ENCODE results near the gene FMN1. TPM values are rescaled to one million over a fixed set of nuclear protein-coding genes. Genes with fewer than 3 reads are reported as not detected.

The FMN1 gene
- total RNA-seq, 2 donors from 2014 or later: 0.60 to 1.1 TPM

- WGBS, 2 experiments (ENCODE audit: insufficient coverage in 1 of 2, insufficient read length in 1 of 2): 79 to 80% methylated on average over 1 to 2 of the region's 2 CpGs
- H3K27ac Mint-ChIP-seq: no peak overlapping the region
- Histone ChIP-seq H3K4me1 (ENCODE audit: control insufficient read depth, insufficient read depth, low read length) (no peaks in the 10 kb centered on the region), H3K9me3 (ENCODE audit: control insufficient read depth, low read length) (no peaks in the 10 kb centered on the region), H3K9ac (ENCODE audit: extremely low read depth, low read length, poor library complexity, severe bottlenecking) (no peak overlapping the region), H3K27me3 (ENCODE audit: control insufficient read depth, insufficient read depth, low read length, poor library complexity, severe bottlenecking) (no peaks in the 10 kb centered on the region), H3K27ac (ENCODE audit: low read depth, low read length) (no peak overlapping the region), H3K4me3 (ENCODE audit: low read length) (no peak overlapping the region), H3K36me3 (ENCODE audit: control insufficient read depth, insufficient read depth, low read length) (no peaks in the 10 kb centered on the region)
- TF ChIP-seq CTCF (conservative IDR thresholded peaks at IDR 0.05): no peak
- no peak for DNase-seq
- no peaks in the 10 kb centered on the region for H3K36me3 Mint-ChIP-seq (ENCODE audit: low read depth)
- H3K4me1 Mint-ChIP-seq: no peaks in the 10 kb centered on the region
- no peaks in the 10 kb centered on the region for H3K9me3 Mint-ChIP-seq
- no peaks in the 10 kb centered on the region for H3K27me3 Mint-ChIP-seq (ENCODE audit: insufficient read depth)
- H3K4me3 Mint-ChIP-seq: no peak overlapping the region
Measured at GRCh38 chr15:33168444-33168843, 26.1 kb downstream of the FMN1 start.

- TF ChIP-seq CTCF (conservative IDR thresholded peaks at IDR 0.05): no peak
- H3K27ac ChIP-seq (ENCODE audit: low read depth, low read length): no peak overlapping the region
- DNase-seq: no peak
- no peaks in the 10 kb centered on the region for H3K9me3 ChIP-seq (ENCODE audit: control insufficient read depth, low read length)
- H3K9ac ChIP-seq (ENCODE audit: extremely low read depth, low read length, poor library complexity, severe bottlenecking): no peak overlapping the region
- Mint-ChIP-seq H3K9me3 (no peaks in the 10 kb centered on the region), H3K4me3 (no peak overlapping the region), H3K36me3 (ENCODE audit: low read depth) (no peaks in the 10 kb centered on the region), H3K27me3 (ENCODE audit: insufficient read depth) (no peaks in the 10 kb centered on the region), H3K27ac (no peak overlapping the region), H3K4me1 (no peaks in the 10 kb centered on the region)
- no peaks in the 10 kb centered on the region for H3K27me3 ChIP-seq (ENCODE audit: control insufficient read depth, insufficient read depth, low read length, poor library complexity, severe bottlenecking)
- no peaks in the 10 kb centered on the region for H3K4me1 ChIP-seq (ENCODE audit: control insufficient read depth, insufficient read depth, low read length)
- 91 to 97% methylated on average over 2 to 3 of the region's 3 CpGs for WGBS, 2 experiments (ENCODE audit: insufficient coverage in 1 of 2, insufficient read length in 1 of 2)
- no peaks in the 10 kb centered on the region for H3K36me3 ChIP-seq (ENCODE audit: control insufficient read depth, insufficient read depth, low read length)
- no peak overlapping the region for H3K4me3 ChIP-seq (ENCODE audit: low read length)
Measured at GRCh38 chr15:33163816-33164215, 30.7 kb downstream of the FMN1 start.

- Histone ChIP-seq H3K4me3 (ENCODE audit: low read length) (no peak overlapping the region), H3K9ac (ENCODE audit: extremely low read depth, low read length, poor library complexity, severe bottlenecking) (no peak overlapping the region), H3K4me1 (ENCODE audit: control insufficient read depth, insufficient read depth, low read length) (no peaks in the 10 kb centered on the region), H3K27me3 (ENCODE audit: control insufficient read depth, insufficient read depth, low read length, poor library complexity, severe bottlenecking) (no peaks in the 10 kb centered on the region), H3K36me3 (ENCODE audit: control insufficient read depth, insufficient read depth, low read length) (no peaks in the 10 kb centered on the region), H3K9me3 (ENCODE audit: control insufficient read depth, low read length) (no peaks in the 10 kb centered on the region), H3K27ac (ENCODE audit: low read depth, low read length) (no peak overlapping the region)
- H3K27ac Mint-ChIP-seq: no peak overlapping the region
- no peaks in the 10 kb centered on the region for H3K4me1 Mint-ChIP-seq
- TF ChIP-seq CTCF (conservative IDR thresholded peaks at IDR 0.05): no peak
- no peaks in the 10 kb centered on the region for H3K36me3 Mint-ChIP-seq (ENCODE audit: low read depth)
- 74 to 100% methylated on average over 1 to 3 of the region's 3 CpGs for WGBS, 2 experiments (ENCODE audit: insufficient coverage in 1 of 2, insufficient read length in 1 of 2)
- DNase-seq: no peak
- no peaks in the 10 kb centered on the region for H3K9me3 Mint-ChIP-seq
- H3K27me3 Mint-ChIP-seq (ENCODE audit: insufficient read depth): no peaks in the 10 kb centered on the region
- no peak overlapping the region for H3K4me3 Mint-ChIP-seq
Measured at GRCh38 chr15:33161209-33161608, 33.3 kb downstream of the FMN1 start.

Measured in endodermal cell (in vitro differentiated cells).